Spleen (tissue), 7 donors: ENCODE results near the gene HMX1.

Experiments
- POLR2A ChIP-seq, 3 donors: fragments of 450-650 bp; IDR thresholded peaks; one replicate each; pipeline ENCODE4 v1.5.1; 2017; ENCODE audit warnings: antibody characterized with exemption in 3 of 3, mild to moderate bottlenecking in 1 of 3
- POLR2AphosphoS5 ChIP-seq, 3 donors: sonication (generic); formaldehyde crosslinking; IDR thresholded peaks; one replicate each; pipeline ENCODE4 v1.5.1; 2017; ENCODE audit warnings: antibody characterized with exemption in 3 of 3
- TF ChIP-seq, protein P1 (sequence below), 11 experiments: fragments of 200-600 bp in 7 of 11; fragments of 450-650 bp in 4 of 11; sonication (generic) in 4 of 11; IDR thresholded peaks in 8 of 11; conservative IDR thresholded peaks in 3 of 11; 1 replicate in 7 of 11; 2 replicates in 4 of 11; pipeline versions ENCODE4 v1.4.0 to v1.8.0; 2016 to 2021; ENCODE audit warnings: antibody characterized with exemption in 11 of 11, inconsistent platforms in 4 of 11, mild to moderate bottlenecking in 1 of 11
- donor health status: DM: no; HTN: no; CAD: no; lungs with moderate emphysema.
- donor health status: DM: no; HTN: no; CAD: no.
- donor health status: DM: no; HTN: no; CAD: no.

DNA sequence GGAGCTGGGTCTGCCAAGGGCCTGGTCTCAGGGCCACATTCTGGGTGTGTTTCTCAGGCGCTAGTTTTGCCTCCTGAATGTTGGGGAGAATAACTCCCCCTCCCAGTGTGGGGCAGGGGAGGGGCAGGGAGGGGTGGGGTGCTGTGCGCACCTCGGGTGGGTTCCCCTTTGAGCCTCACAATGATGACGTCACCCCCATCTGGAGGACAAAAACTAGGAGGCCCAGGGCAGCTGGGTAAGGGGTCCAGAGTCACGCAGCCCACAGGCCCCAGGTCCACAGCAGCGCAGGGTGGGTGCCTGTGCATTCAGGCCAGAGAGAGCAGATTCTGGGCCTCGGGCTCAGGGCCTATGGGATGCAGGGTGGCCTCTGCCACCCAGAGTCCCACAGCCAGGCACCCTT is 23.7 kb upstream of the HMX1 start:
- TF ChIP-seq, protein P1, sequence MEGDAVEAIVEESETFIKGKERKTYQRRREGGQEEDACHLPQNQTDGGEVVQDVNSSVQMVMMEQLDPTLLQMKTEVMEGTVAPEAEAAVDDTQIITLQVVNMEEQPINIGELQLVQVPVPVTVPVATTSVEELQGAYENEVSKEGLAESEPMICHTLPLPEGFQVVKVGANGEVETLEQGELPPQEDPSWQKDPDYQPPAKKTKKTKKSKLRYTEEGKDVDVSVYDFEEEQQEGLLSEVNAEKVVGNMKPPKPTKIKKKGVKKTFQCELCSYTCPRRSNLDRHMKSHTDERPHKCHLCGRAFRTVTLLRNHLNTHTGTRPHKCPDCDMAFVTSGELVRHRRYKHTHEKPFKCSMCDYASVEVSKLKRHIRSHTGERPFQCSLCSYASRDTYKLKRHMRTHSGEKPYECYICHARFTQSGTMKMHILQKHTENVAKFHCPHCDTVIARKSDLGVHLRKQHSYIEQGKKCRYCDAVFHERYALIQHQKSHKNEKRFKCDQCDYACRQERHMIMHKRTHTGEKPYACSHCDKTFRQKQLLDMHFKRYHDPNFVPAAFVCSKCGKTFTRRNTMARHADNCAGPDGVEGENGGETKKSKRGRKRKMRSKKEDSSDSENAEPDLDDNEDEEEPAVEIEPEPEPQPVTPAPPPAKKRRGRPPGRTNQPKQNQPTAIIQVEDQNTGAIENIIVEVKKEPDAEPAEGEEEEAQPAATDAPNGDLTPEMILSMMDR (IDR thresholded peaks at IDR 0.05 in 8 of 11, conservative IDR thresholded peaks at IDR 0.05 in 3 of 11): no peak
- TF ChIP-seq POLR2AphosphoS5 (IDR thresholded peaks at IDR 0.05): no peak
- no peak for TF ChIP-seq POLR2A (IDR thresholded peaks at IDR 0.05)
